Panc1 (cell line): ENCODE results near the gene MUC5B. TPM values are rescaled to one million over a fixed set of nuclear protein-coding genes. Genes with fewer than 3 reads are reported as not detected.

Experiments
- ATAC-seq: fragments of 200-7000 bp; cut with Tn5 transposase; 2 replicates; pipeline ENCODE4 v1.9.1; 2020; ENCODE audit warnings: mild to moderate bottlenecking, moderate library complexity
- BruUV-seq: library from RNA; stranded (reverse); fragments of 400-500 nt; replicated peaks from 2 replicates; lab custom pipeline; 2021; lab: Mats Ljungman, UMichigan
- CTCF ChIA-PET: fragments of 300-600 bp; sonication (Branson Sonifier 250); formaldehyde crosslinking; loops from one replicate; lab custom pipeline; 2022; ENCODE audit warnings: antibody characterized with exemption; lab: Charles Lee
- POLR2A ChIA-PET: fragments of 300-600 bp; sonication (Branson Sonifier 250); formaldehyde crosslinking; loops from one replicate; lab custom pipeline; 2022; ENCODE audit warnings: antibody characterized with exemption; lab: Charles Lee
- DNase-seq: peaks from one replicate; pipeline ENCODE4 v3.0.0-alpha.2; 2010; ENCODE audit warnings: low read depth, low spot score
- H3K27ac ChIP-seq: 2 replicates; pipeline ENCODE4 v1.5.1; 2011; ENCODE audit warnings: mild to moderate bottlenecking, low read length, inconsistent platforms
- H3K27me3 ChIP-seq: fragments of 200-500 bp; sonication (Bioruptor generic); 2 replicates; pipeline ENCODE4 v1.6.0; 2014; ENCODE audit warnings: low read length, inconsistent platforms; ENCODE audit not compliant: control insufficient read depth, insufficient read depth
- H3K36me3 ChIP-seq: fragments of 200-500 bp; sonication (Bioruptor generic); 2 replicates; pipeline ENCODE4 v1.5.1; 2014; ENCODE audit warnings: inconsistent platforms, mild to moderate bottlenecking, low read length, moderate library complexity; ENCODE audit not compliant: control insufficient read depth, insufficient read depth
- H3K4me1 ChIP-seq: 2 replicates; pipeline ENCODE4 v1.5.1; 2011; ENCODE audit warnings: inconsistent platforms, mild to moderate bottlenecking, low read length, moderate library complexity; ENCODE audit not compliant: control insufficient read depth, insufficient read depth
- H3K4me3 ChIP-seq, 2 experiments: 2 replicates each; pipeline ENCODE4 v1.5.1; 2011 to 2012; ENCODE audit warnings: low read depth in 2 of 2, low read length in 2 of 2, mild to moderate bottlenecking in 2 of 2, inconsistent platforms in 1 of 2, moderate library complexity in 1 of 2
- H3K9me3 ChIP-seq: fragments of 200-500 bp; sonication (Bioruptor generic); 2 replicates; pipeline ENCODE4 v1.5.1; 2014; ENCODE audit warnings: low read depth, mild to moderate bottlenecking, inconsistent platforms, low read length, moderate library complexity; ENCODE audit not compliant: control insufficient read depth, insufficient read depth
- CTCF ChIP-seq: fragments of 450-650 bp; IDR thresholded peaks from 2 replicates; pipeline ENCODE4 v1.5.1; 2017; ENCODE audit warnings: mild to moderate bottlenecking
- POLR2AphosphoS5 ChIP-seq: IDR thresholded peaks from 2 replicates; pipeline ENCODE4 v1.6.1; 2012; ENCODE audit warnings: mild to moderate bottlenecking, low read depth, low read length, moderate library complexity
- SIN3A ChIP-seq: IDR thresholded peaks from 2 replicates; pipeline ENCODE4 v1.6.1; 2012; ENCODE audit warnings: low read depth, mild to moderate bottlenecking, low read length, moderate library complexity, borderline replicate concordance; ENCODE audit not compliant: insufficient read depth
- TCF7L2 ChIP-seq: IDR thresholded peaks from 2 replicates; pipeline ENCODE4 v1.6.1; 2011; ENCODE audit warnings: mild to moderate bottlenecking, low read depth, low read length, inconsistent platforms
- in situ Hi-C: cut with HindIII; loops from 2 replicates; pipeline ENCODE4 v1.10.0; 2016; ENCODE audit warnings: low sequenced_read_pairs, low pct_unique_long_range_greater_than_20kb
- intact Hi-C: fragments of 100-400 bp; cut with micrococcal nuclease; formaldehyde crosslinking; loops from one replicate; pipeline ENCODE4 v1.10.0; 2022; ENCODE audit not compliant: unreplicated experiment
- total RNA-seq: library from RNA; stranded (reverse); gene quantifications from one replicate; pipeline ENCODE4 v1.2.1, GENCODE V29; 2021; ENCODE audit not compliant: unreplicated experiment
- TF ChIP-seq, protein P1 (sequence below), 2 experiments: IDR thresholded peaks; 2 replicates each; pipeline ENCODE4 v1.6.1; 2011 to 2012; ENCODE audit warnings: low read depth in 2 of 2, control low read depth in 1 of 2, low read length in 1 of 2, mild to moderate bottlenecking in 1 of 2, moderate library complexity in 1 of 2; ENCODE audit not compliant: insufficient read depth in 1 of 2

The MUC5B gene
- total RNA-seq, 1 experiment from 2014 or later, result 1.2 TPM

- ATAC-seq (no peak), DNase-seq (no peak)
- TF ChIP-seq CTCF, result no peak
- TF ChIP-seq SIN3A, result no peak
- no peak for TF ChIP-seq TCF7L2
- TF ChIP-seq, protein P1, sequence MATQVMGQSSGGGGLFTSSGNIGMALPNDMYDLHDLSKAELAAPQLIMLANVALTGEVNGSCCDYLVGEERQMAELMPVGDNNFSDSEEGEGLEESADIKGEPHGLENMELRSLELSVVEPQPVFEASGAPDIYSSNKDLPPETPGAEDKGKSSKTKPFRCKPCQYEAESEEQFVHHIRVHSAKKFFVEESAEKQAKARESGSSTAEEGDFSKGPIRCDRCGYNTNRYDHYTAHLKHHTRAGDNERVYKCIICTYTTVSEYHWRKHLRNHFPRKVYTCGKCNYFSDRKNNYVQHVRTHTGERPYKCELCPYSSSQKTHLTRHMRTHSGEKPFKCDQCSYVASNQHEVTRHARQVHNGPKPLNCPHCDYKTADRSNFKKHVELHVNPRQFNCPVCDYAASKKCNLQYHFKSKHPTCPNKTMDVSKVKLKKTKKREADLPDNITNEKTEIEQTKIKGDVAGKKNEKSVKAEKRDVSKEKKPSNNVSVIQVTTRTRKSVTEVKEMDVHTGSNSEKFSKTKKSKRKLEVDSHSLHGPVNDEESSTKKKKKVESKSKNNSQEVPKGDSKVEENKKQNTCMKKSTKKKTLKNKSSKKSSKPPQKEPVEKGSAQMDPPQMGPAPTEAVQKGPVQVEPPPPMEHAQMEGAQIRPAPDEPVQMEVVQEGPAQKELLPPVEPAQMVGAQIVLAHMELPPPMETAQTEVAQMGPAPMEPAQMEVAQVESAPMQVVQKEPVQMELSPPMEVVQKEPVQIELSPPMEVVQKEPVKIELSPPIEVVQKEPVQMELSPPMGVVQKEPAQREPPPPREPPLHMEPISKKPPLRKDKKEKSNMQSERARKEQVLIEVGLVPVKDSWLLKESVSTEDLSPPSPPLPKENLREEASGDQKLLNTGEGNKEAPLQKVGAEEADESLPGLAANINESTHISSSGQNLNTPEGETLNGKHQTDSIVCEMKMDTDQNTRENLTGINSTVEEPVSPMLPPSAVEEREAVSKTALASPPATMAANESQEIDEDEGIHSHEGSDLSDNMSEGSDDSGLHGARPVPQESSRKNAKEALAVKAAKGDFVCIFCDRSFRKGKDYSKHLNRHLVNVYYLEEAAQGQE (IDR thresholded peaks at IDR 0.05; ENCODE audit: insufficient read depth in 1 of 2, low read depth in 2 of 2, low read length in 1 of 2), result no peak
- TF ChIP-seq POLR2AphosphoS5, result no peak
- BruUV-seq, result no TSS peak
- ChIA-PET POLR2A (no interaction called here), CTCF (no interaction called here)
- H3K27me3 ChIP-seq, result no peaks in the 10 kb centered on the region
- peaks cover 4% of the 10 kb centered on the region for H3K36me3 ChIP-seq
- in situ Hi-C loops, result no loop called here
- H3K27ac ChIP-seq, result no peak overlapping the region
- no peaks in the 10 kb centered on the region for H3K9me3 ChIP-seq
- no peaks in the 10 kb centered on the region for H3K4me1 ChIP-seq
- H3K4me3 ChIP-seq, result no peak overlapping the region
- intact Hi-C loops, result no loop called here
Observed at GRCh38 chr11:1279674-1280055, 56.8 kb downstream of the MUC5B start.

DNA sequence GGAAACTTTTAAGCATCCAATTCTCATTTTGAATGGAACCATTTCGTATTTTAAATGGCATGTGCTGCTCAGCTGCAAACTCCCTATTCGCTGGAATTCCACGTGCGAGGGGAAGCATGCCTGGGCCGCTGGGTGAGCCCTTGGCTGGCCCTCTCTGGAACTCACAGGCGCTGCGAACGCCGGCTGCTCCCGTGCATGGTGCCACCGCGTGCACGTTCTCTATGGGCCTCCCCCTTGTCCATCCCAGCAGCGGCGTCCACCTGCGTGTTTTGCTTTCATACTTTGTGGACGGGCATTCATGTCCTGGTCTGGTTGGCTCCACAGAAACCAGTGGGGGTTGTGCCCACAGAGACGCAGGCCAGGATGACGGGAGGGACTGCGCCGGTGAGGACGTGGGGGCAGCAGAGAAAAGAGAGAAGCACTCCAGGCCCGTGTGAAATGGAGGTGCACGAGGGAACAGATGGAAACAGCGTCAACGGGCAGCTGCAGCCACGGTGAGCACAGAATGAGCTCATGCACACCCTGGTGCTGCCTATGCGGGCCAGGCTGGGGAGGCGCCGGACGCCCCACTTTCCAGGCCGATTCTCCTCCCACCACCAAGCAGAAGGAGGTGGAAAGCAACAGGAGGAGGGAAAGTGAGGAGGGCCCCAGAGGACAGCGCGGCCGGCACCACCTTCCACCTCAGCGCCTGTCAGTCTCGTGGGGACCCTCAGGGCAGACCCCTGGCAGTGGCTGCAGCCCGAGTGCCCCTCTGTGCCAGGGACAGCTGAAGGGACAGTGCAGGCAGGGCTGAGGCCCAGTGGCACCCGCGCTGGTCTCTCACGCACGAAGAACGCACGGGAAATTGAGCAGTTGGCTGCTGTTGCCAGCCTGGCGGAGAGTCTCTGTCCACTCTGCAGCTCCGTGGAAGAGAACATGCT, 57.5 kb downstream of the MUC5B start:
- no TSS peak for BruUV-seq
- CTCF ChIA-PET, result no interaction called here
- no peak overlapping the region for H3K4me3 ChIP-seq
- POLR2A ChIA-PET, result no interaction called here
- DNase-seq (no peak), ATAC-seq (no peak)
- no peaks in the 10 kb centered on the region for H3K27me3 ChIP-seq
- H3K9me3 ChIP-seq, result no peaks in the 10 kb centered on the region
- H3K4me1 ChIP-seq, result no peaks in the 10 kb centered on the region
- no peaks in the 10 kb centered on the region; the same call in 1 of the 2 replicates for H3K36me3 ChIP-seq
- no peak overlapping the region for H3K27ac ChIP-seq
- TF ChIP-seq, protein P1 (IDR thresholded peaks at IDR 0.05; ENCODE audit: insufficient read depth in 1 of 2, low read depth in 2 of 2, low read length in 1 of 2), result no peak
- TF ChIP-seq CTCF, result no peak
- TF ChIP-seq SIN3A, result no peak
- TF ChIP-seq POLR2AphosphoS5, result no peak
- TF ChIP-seq TCF7L2, result no peak
- intact Hi-C loops (no loop called here), in situ Hi-C loops (no loop called here)
